ENCODE data around the gene GRIN2A. TPM values are rescaled to one million over a fixed set of nuclear protein-coding genes. Genes with fewer than 3 reads are reported as not detected.

The GRIN2A gene
- total RNA-seq, 2 experiments from 2014 or later = not detected

DNA sequence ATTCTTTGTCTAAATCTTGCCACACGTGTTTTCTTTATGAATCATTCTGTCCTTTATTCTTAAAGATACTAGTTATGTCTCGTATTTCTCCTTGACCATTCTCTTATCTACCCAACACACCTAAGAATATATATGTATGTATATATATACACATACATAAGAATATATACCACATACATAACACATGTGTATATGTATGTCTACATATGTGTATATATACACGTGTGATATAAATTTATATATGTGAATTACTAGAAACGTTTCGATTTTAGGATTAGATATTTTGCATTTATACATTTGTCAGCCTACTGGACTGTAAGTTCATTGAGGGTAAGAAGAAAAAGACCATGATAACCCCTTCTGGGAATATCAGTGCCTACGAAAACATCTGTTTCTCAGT is 388.6 kb downstream of the GRIN2A start:
- H3K36me3 Mint-ChIP-seq = no peaks in the 10 kb centered on the region
- H3K27me3 Mint-ChIP-seq = no peaks in the 10 kb centered on the region
- H3K9me3 Mint-ChIP-seq = peaks cover 4% of the 10 kb centered on the region
- ChIA-PET POLR2A (no interaction called here), CTCF (no interaction called here)
- H3K4me3 Mint-ChIP-seq = no peak overlapping the region
- H3K27ac Mint-ChIP-seq = no peak overlapping the region
- no peak for DNase-seq
- intact Hi-C loops (cut with micrococcal nuclease) = no loop called here
- no peaks in the 10 kb centered on the region for H3K4me1 Mint-ChIP-seq (ENCODE audit: low read depth)

GRCh38 chr16:9791556-9791955 is 390.7 kb downstream of the GRIN2A start:
- Mint-ChIP-seq H3K4me1 (ENCODE audit: low read depth) (no peaks in the 10 kb centered on the region), H3K4me3 (no peak overlapping the region), H3K9me3 (peaks cover 4% of the 10 kb centered on the region), H3K27me3 (no peaks in the 10 kb centered on the region), H3K27ac (no peak overlapping the region), H3K36me3 (no peaks in the 10 kb centered on the region)
- CTCF ChIA-PET = no interaction called here
- no peak for DNase-seq
- intact Hi-C loops (cut with micrococcal nuclease) = no loop called here
- POLR2A ChIA-PET = no interaction called here

DNA sequence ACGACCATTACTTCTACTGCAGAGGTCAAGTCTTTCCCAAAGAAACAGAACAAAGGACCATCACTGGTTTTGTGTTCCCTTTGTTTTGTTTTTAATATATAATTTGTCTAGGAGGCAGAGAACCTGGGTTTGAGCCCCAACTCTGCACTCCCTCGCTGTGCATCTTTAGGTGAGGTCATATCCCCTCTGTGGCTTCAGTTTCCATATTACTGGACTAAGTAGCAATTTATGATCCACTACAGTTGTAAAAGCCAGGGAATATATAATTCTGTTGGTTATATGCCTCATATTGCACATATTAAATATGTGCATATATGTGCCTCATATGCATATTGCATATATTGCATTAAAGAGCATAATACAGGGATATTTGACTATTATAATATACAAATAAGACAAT is 392.0 kb downstream of the GRIN2A start:
- H3K27ac Mint-ChIP-seq = no peak overlapping the region

GRCh38 chr16:9787717-9788116 is 394.5 kb downstream of the GRIN2A start:
- no peak overlapping the region for H3K27ac Mint-ChIP-seq
- POLR2A ChIA-PET = no interaction called here
- CTCF ChIA-PET = no interaction called here
- H3K4me3 Mint-ChIP-seq = no peak overlapping the region
- no peaks in the 10 kb centered on the region for H3K9me3 Mint-ChIP-seq
- no peaks in the 10 kb centered on the region for H3K4me1 Mint-ChIP-seq (ENCODE audit: low read depth)
- no peaks in the 10 kb centered on the region for H3K36me3 Mint-ChIP-seq
- intact Hi-C loops (cut with micrococcal nuclease) = no loop called here
- H3K27me3 Mint-ChIP-seq = no peaks in the 10 kb centered on the region
- DNase-seq = no peak

More for the DNA sequence above, 392.0 kb downstream of the GRIN2A start:
- H3K9me3 Mint-ChIP-seq = peaks cover 4% of the 10 kb centered on the region
- no peaks in the 10 kb centered on the region for H3K27me3 Mint-ChIP-seq
- no peaks in the 10 kb centered on the region for H3K4me1 Mint-ChIP-seq (ENCODE audit: low read depth)
- ChIA-PET CTCF (no interaction called here), POLR2A (no interaction called here)
- H3K4me3 Mint-ChIP-seq = no peak overlapping the region
- intact Hi-C loops (cut with micrococcal nuclease) = no loop called here
- DNase-seq = no peak
- no peaks in the 10 kb centered on the region for H3K36me3 Mint-ChIP-seq

GRCh38 chr16:9780831-9781230 is 401.4 kb downstream of the GRIN2A start:
- no peak for DNase-seq
- ChIA-PET CTCF (no interaction called here), POLR2A (no interaction called here)
- H3K9me3 Mint-ChIP-seq = no peaks in the 10 kb centered on the region
- no peak overlapping the region for H3K27ac Mint-ChIP-seq
- no peak overlapping the region for H3K4me3 Mint-ChIP-seq
- H3K4me1 Mint-ChIP-seq (ENCODE audit: low read depth) = no peaks in the 10 kb centered on the region
- H3K36me3 Mint-ChIP-seq = no peaks in the 10 kb centered on the region
- intact Hi-C loops (cut with micrococcal nuclease) = no loop called here
- no peaks in the 10 kb centered on the region for H3K27me3 Mint-ChIP-seq

- no peak for DNase-seq
- ChIA-PET CTCF (no interaction called here), POLR2A (no interaction called here)
- intact Hi-C loops (cut with micrococcal nuclease) = no loop called here
- Mint-ChIP-seq H3K4me3 (no peak overlapping the region), H3K4me1 (ENCODE audit: low read depth) (no peaks in the 10 kb centered on the region), H3K27ac (no peak overlapping the region), H3K27me3 (no peaks in the 10 kb centered on the region), H3K9me3 (no peaks in the 10 kb centered on the region), H3K36me3 (no peaks in the 10 kb centered on the region)
Measured at GRCh38 chr16:9778849-9779248, 403.4 kb downstream of the GRIN2A start.

DNA sequence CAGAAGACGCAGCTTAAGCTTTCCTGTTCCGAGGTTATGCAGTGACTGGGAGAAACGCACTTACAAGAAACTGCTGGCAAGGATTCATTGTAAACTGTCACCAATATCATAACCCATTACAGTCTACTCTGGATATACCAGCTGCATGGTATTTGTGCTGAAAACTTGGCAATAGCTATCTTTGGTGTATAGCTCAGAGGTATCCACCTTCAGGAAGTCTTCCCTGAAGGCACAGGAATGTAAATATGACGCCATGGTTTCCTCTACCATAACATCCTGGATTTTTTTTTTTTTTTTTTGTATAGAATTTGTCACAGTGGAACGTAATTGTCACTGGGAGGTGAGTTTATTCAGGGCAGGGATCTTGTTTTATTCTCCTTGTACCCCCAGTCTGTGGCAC is 406.2 kb downstream of the GRIN2A start:
- Mint-ChIP-seq H3K4me3 (no peak overlapping the region), H3K9me3 (no peaks in the 10 kb centered on the region), H3K36me3 (no peaks in the 10 kb centered on the region), H3K4me1 (ENCODE audit: low read depth) (no peaks in the 10 kb centered on the region), H3K27ac (no peak overlapping the region), H3K27me3 (no peaks in the 10 kb centered on the region)
- ChIA-PET POLR2A (interaction anchor here (0.6 kb wide), 1 partner anchor 421 kb away, joined by 3 read pairs; no protein-coding TSS in a partner anchor), CTCF (no interaction called here)
- intact Hi-C loops (cut with micrococcal nuclease) = no loop called here
- no peak for DNase-seq

DNA sequence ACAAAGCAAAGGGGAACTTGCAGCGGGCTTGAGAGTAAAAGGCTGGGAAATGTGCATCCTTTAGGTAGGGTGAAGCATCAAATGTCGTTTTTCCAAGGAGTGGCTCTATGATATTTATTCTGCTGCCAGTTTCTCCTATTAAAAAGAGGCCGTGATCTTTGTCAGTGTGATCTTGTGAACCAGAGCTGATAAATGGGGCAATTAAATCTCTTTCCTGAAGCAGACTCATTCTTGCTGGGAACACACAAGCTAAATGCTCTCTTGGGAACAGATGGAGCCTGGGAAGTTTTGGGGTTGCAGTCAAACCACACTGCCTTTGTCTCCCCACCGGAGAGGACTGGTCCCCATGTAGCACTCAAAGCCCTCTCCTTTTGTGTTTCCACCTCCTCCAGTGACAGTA is 408.9 kb downstream of the GRIN2A start:
- Mint-ChIP-seq H3K27ac (no peak overlapping the region), H3K4me3 (no peak overlapping the region), H3K4me1 (ENCODE audit: low read depth) (no peaks in the 10 kb centered on the region), H3K27me3 (no peaks in the 10 kb centered on the region), H3K36me3 (no peaks in the 10 kb centered on the region), H3K9me3 (no peaks in the 10 kb centered on the region)
- DNase-seq = no peak
- POLR2A ChIA-PET = no interaction called here
- CTCF ChIA-PET = no interaction called here
- intact Hi-C loops (cut with micrococcal nuclease) = no loop called here

DNA sequence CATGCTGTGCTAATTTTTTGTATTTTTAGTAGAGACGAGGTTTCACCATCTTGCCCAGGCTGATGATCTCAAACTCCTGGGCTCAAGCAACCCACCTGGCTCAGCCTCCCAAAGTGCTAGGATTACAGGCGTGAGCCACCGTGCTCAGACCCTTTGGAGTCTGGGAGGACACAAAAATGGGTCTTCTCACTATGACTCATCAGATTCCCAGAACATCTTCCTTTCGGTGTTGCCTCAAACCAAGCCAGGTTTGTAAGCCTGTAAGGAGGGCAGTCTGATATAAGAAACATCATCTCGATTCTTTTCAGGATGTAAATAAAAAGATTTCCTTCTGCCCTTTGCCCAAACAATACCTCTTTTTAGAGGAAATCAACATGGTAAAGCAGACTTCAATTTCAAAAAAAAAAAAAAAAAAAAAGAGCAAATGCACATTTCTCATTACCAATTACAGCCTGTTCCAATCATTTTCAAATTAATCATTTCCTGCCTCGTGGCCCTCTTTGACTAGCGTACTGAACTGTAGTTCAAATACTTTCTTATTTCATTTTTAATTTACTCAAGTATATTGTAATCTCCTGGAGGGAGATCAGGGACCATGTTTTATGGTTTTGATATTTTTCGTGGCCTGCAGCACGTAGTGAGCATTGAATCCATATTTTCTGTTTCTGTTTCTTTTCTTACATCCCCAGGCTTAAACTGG is 409.6 kb downstream of the GRIN2A start:
- no peaks in the 10 kb centered on the region for H3K36me3 Mint-ChIP-seq
- CTCF ChIA-PET = no interaction called here
- no peak overlapping the region for H3K27ac Mint-ChIP-seq
- POLR2A ChIA-PET = no interaction called here
- no peaks in the 10 kb centered on the region for H3K27me3 Mint-ChIP-seq
- intact Hi-C loops (cut with micrococcal nuclease) = no loop called here
- no peaks in the 10 kb centered on the region for H3K4me1 Mint-ChIP-seq (ENCODE audit: low read depth)
- H3K4me3 Mint-ChIP-seq = no peak overlapping the region
- no peak for DNase-seq
- no peaks in the 10 kb centered on the region for H3K9me3 Mint-ChIP-seq

- ChIA-PET CTCF (no interaction called here), POLR2A (no interaction called here)
- peaks cover 8% of the 10 kb centered on the region for H3K9me3 Mint-ChIP-seq
- no peak overlapping the region for H3K27ac Mint-ChIP-seq
- H3K4me1 Mint-ChIP-seq (ENCODE audit: low read depth) = no peaks in the 10 kb centered on the region
- DNase-seq = no peak
- no peaks in the 10 kb centered on the region for H3K36me3 Mint-ChIP-seq
- intact Hi-C loops (cut with micrococcal nuclease) = no loop called here
- H3K4me3 Mint-ChIP-seq = no peak overlapping the region
- H3K27me3 Mint-ChIP-seq = no peaks in the 10 kb centered on the region
Measured at GRCh38 chr16:9766891-9767290, 415.3 kb downstream of the GRIN2A start.

DNA sequence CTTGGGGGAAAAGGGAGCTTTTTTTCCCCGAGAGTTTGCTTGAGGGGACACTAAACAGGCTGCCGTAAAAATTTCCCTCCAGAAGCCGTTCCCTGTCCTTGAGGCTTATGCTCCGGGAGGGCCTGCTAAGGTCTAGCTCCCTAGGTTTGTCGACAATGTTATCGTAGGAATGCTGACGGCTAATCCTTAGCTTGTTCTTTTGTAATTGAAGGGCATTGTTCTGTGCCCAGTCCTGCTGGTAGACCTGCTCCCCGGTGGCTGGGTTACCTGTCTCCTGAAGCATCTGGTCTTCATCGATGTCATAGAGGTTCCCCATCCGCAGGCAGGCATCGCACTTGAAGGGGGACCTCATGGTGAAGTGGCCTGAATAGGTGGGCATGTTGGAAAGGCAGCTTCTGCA is 418.7 kb downstream of the GRIN2A start:
- POLR2A ChIA-PET = no interaction called here
- H3K4me1 Mint-ChIP-seq (ENCODE audit: low read depth) = no peaks in the 10 kb centered on the region
- CTCF ChIA-PET = no interaction called here

DNA sequence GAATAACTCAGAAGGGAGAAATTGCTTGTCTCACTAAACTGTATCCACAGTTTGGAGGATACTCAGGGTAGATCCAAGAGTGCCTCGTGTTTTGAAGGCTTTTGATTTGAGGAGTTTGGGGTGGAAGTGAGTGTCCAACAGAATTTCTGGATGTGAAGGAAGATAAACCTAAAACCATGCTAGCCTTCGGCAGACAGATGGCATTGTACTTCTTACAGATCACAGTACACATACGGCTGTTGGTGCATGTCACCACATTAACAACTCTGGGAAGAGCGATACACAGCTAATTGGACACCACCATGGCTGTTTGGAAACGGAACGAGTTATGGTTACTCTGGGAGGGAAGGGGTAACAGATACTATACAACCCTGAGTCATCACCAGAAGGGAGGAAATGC is 420.4 kb downstream of the GRIN2A start:
- Mint-ChIP-seq H3K9me3 (peaks cover 10% of the 10 kb centered on the region), H3K27me3 (no peaks in the 10 kb centered on the region), H3K36me3 (no peaks in the 10 kb centered on the region), H3K27ac (no peak overlapping the region), H3K4me3 (no peak overlapping the region), H3K4me1 (ENCODE audit: low read depth) (no peaks in the 10 kb centered on the region)
- intact Hi-C loops (cut with micrococcal nuclease) = no loop called here
- DNase-seq = no peak
- ChIA-PET CTCF (no interaction called here), POLR2A (no interaction called here)

More for the DNA sequence above, 418.7 kb downstream of the GRIN2A start:
- intact Hi-C loops (cut with micrococcal nuclease) = no loop called here
- H3K4me3 Mint-ChIP-seq = no peak overlapping the region
- H3K27ac Mint-ChIP-seq = no peak overlapping the region
- no peaks in the 10 kb centered on the region for H3K27me3 Mint-ChIP-seq
- peaks cover 10% of the 10 kb centered on the region for H3K9me3 Mint-ChIP-seq
- DNase-seq = no peak
- H3K36me3 Mint-ChIP-seq = no peaks in the 10 kb centered on the region

DNA sequence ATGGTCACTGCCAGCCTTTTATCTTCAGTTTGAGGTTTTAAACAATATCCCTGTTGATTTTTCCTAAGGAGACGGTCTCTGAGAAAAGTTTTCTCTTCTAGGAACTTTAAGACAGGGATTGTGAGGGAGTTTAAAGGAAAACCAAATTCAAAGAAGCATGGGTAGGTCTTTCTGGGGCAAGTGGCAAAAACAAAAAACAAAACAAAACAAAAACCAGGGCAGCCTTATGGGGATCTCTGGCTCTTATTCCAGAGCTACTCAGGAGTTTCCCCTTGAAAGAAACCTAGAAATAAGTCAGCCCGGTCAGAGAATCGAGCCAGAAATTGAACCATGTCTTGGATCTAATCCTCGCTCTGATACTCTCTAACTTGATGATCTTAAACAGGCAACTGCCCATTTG is 424.5 kb downstream of the GRIN2A start:
- Mint-ChIP-seq H3K27ac (no peak overlapping the region), H3K9me3 (peaks cover 2% of the 10 kb centered on the region), H3K27me3 (no peaks in the 10 kb centered on the region), H3K4me1 (ENCODE audit: low read depth) (no peaks in the 10 kb centered on the region), H3K36me3 (no peaks in the 10 kb centered on the region), H3K4me3 (no peak overlapping the region)
- ChIA-PET POLR2A (no interaction called here), CTCF (no interaction called here)
- intact Hi-C loops (cut with micrococcal nuclease) = no loop called here
- DNase-seq = no peak

Data from activated CD4-positive, alpha-beta memory T cell treated with anti-CD3 and anti-CD28 coated beads for 36 hours (primary cell).